HG03108 (cell line): Measurements from ENCODE around the gene RHO.
"Not testable (repeated sequence)": the region's sequence is repeated elsewhere in the genome, so short reads cannot be mapped to it uniquely, and the experiment has no call there.

Source experiments
- ATAC-seq: cut with Tn5 transposase; IDR thresholded peaks from one replicate; pipeline ENCODE4 v1.9.1; 2021; ENCODE audit warnings: moderate library complexity; ENCODE audit not compliant: unreplicated experiment

RHO gene

DNA sequence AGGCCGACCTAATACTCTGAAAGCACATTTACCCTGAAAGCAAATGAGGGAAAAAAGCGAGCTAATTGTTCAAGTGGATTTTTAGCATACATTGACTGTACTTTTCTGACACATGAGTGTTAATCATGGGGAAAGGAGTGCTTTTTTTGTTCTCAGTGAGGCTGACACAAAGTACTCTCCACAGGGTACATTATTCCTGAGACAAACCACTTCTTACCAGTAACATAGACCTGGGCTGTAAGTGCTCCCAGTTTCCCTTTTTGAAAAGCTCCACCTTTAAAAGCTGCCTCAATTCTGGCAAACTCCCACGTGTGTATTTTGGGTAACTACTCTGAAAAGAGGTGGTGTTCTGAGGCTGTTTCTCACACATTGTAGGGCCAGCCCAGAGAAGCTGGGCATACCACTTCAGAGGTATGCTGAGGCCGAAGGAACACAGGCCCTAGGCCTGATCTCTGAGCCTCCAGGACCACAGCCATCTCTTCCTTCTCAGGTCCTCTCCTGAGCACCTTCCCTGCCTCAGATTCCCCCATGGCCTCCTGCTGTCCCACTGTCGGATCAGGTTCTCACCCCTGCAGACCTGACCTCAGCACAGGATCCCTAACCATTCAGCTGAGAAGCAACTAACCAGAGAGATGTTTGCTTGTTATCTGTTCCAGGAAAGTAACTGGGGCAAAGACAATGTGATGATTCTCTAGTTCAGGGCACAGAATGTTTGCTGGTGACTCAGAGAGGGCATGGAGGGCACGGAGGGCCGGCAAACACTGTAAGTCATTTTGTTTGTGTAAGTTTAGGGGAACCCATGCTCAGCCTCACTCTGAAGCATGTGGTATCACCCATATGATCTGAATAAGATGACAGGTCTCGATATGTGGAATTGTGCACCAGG, 29.6 kb upstream of the RHO start:
- not testable (repeated sequence) for ATAC-seq

DNA sequence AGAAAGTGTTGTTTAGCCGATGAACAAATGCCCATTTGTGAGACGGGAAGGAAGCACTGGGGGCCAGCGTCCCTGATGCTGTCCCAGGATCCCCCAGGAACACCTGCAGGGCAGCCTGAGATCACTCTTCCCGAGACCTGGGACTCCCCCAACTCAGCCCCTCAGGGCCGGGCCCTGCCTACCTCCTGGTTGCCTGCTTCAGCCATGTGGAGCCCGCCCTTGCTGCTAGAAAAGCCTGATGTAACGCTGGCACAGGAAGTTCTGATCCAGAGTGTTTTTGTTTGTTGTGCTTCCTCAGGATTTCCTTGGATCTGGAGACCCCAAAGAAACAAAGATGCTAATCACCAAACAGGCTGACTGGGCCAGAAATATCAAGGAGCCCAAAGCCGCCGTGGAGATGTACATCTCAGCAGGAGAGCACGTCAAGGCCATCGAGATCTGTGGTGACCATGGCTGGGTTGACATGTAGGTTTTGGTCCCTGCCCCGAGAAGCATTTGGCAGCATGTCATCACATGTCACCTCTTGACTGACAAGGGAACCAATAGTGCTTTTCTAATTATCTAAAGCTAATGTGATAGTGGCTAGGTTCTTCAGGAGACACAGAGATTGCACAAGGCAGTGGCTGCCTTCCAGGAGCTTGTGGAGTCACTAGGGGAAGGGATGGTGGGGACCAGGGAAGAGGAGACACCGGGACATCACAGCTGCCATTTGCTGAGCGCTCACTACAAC, 28.7 kb upstream of the RHO start:
- ATAC-seq, result not testable (repeated sequence)

DNA sequence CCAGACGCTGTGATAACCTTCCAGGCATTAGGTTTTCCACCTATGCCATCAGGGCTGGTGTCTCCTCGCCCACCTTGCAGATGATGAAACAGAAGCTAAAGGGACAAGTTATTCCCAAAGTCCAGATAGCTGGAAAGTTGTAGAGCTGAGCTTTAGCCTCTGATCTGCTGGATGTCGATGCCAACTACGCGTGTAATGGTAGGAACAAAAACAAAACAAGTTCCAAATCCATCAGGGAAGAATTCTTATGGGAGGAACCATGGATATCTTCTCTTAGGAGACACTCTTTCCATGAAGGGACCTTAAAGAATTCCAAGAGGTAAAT, 28.1 kb upstream of the RHO start:
- ATAC-seq, result no peak

DNA sequence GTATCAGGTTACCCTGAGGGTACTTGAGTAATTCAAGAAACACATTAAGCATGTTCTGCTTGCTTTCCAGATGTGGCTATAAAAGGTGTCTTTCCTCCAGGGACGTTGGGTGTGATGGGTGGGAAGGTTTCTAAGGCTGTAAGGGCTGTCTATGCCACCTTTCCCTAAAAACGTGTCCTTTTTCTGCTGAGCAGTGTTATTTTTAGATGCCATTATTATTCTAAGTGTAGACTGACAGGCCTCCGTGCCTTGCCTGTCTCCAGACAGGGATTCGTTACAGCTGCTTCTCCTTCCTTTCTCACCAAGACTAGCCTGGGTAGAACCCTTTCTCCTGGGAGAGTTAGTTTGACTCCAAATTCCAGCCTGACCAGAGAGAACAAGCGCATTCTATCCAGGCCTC, 26.8 kb upstream of the RHO start:
- ATAC-seq, result no peak

DNA sequence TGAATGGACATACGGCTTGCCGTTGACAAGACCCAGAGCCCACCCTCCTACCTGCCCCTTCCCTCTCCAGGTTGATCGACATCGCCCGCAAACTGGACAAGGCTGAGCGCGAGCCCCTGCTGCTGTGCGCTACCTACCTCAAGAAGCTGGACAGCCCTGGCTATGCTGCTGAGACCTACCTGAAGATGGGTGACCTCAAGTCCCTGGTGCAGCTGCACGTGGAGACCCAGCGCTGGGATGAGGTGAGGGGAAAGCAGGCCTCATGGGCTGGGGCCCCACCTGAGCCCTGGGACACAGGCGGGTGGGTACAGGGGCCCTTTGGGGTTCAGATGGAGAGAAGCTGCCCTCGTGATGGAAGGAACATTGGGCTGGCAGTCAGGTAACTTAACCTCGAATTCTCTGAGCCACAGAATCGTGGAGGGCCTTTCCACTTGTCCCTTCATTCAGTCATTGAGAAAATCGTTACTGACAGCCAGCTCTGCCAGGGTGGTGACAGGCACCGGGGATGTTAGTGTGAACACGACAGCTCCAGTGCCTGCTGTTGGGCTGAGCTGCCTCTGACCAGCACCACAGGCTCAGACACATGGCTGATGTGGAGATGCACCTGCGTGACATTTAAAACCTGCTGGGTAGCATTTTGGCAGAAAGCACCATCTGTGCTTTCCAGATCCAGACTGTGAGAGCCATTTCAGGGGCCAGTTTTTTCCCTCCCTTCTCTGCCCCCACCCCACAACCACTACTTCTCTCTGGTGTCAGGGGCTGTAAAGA, 25.6 kb upstream of the RHO start:
- ATAC-seq, result no peak

DNA sequence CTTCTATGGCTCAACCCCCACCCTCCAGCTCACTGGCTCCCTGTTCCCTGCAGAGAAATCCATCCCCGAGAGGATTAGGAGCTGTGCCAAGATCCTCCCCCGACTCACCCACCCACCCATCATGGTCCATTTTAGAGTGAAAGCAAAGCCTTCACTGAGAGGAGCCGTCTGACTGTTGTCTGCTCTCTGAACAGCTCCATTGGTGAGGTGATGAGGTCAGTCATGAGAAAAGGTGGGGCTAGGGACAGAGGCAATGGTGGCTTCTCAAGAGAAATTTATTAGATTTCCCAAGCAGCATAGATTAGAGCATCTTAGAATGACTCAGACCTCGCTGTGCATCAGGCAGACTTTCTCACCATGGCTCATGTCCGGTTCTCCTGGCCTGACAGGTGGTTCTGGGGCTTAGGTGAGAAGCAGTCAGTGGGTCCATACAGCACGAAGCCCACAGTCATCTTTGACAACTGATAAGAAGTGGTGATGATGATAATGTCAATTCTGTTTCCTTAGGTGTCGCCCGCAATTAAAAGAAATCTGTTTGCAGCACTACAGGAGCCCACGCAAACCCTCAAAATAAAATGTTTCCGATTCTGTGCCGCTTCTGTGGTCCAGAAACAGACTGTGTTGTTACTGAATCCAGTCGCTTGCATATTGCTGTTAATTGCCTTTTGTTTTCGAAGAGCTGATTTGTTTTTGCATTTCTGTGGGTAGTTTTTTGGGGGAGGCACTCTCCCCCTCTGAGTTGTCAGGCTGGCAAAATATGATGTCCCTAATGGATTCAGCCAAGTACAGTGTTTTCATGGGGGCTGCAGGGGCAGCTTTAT, 24.8 kb upstream of the RHO start:
- no peak for ATAC-seq

DNA sequence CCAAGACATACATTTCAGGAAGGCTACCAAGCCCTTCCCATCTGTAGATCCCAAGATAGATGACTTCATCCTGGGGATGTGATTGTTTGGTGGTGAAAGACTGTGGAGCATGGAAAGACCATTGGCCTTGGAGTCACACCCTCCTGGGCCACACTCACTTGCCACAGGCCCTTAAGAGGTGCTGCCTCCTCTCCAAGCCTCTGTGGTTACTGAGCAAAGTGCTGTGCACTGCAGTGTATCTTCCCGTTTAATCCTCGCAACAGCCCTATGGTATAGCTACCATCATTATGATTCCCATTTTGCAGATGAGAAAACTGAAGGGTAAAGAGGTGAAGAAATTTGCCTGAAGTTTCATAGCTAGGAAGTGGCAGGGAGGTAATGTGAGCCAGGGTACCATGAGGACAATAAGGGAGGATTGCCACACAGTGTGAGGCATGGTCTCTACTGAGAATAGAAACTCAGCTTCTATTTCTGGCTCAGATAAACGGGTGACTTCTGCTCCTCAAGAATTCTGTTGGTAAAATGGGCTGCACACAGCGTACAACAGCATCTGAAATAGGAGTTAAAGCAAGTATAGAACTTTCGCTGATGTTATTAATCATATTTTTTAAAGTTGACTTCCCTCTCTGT, 23.9 kb upstream of the RHO start:
- ATAC-seq, result no peak

DNA sequence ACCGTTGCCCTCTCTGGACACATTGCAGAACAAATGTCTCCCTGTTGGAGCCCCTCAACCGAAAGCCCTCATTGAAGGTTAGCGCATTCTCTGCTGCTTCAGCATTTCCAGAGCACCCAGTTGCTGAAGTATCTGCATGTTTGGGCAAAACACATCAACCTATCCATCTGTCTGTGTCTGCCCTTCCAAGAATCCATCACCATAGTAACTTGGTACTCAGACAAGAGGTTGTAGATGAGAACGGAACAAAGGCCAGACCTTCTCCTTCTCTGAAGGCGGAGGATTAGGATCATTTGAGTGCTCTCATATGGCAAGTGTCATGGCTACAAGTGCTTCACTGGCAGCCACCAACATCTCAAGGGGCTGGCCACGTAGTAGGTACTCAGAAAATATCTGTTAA, 23.1 kb upstream of the RHO start:
- ATAC-seq, result no peak

DNA sequence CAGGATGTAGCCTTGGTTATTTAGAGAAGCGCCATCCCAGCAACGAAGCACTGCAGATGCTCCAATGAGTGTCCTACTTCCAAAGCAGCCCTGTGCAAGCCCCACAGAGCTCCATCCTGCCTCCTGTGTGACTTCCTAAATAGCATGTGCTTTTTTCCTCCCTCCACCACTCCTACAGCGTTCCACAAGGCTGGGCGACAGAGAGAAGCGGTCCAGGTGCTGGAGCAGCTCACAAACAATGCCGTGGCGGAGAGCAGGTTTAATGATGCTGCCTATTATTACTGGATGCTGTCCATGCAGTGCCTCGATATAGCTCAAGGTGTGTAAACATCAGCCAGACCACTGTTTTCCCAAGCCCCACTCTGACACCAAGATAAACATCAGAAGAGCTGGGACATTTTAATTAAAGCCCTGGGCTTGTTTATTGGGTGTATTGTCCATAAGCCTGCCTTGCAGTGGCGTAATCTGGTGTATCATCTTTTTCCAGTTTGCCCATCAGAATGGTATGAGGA, 22.2 kb upstream of the RHO start:
- no peak for ATAC-seq

DNA sequence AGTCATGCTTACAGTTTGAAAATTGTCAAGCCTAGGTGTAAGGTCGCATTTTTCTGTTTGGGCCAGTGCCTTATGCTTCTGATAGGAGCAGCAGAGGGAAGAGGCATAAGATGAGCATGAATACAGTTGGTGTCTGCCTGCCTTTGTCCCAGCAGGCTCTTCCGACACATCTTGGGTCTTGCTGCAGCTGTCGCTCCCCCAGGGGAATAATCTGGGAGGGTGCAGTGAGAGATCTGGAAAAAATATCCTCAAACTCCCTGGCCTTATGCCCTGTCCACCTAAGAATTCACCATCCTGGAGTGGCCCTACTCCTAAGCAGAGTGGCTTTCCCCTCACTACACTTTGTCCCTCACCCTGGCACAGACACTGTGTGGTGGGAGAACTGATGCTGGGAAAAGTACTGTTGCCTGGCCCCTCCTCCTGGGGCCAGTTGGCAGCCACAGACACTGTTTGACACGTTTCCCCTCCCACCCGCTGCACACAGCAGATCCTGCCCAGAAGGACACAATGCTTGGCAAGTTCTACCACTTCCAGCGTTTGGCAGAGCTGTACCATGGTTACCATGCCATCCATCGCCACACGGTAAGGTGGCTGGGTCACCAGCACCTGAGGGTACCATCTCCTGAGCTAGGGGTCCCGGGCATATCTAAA, 21.1 kb upstream of the RHO start:
- ATAC-seq, result no peak

DNA sequence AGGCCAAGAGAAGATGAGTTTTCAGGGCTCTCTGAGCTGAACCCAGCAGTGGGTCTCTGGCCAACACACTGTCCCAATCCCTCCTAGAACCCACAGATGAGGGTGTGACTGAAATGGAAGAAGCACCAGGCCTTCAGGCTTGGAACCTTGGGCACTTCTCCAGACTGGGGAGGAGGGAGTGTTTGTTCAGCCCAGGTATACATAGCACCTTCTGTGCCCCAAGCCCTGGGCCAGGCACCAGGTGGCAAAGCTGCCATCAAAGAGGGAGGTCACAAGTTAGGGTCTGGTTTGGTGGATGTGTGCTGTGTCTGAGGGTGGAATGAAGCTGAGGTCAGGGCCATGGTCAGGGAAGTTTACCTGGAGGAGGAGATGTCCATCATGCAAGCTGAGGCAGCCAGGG, 15.8 kb upstream of the RHO start:
- no peak for ATAC-seq

DNA sequence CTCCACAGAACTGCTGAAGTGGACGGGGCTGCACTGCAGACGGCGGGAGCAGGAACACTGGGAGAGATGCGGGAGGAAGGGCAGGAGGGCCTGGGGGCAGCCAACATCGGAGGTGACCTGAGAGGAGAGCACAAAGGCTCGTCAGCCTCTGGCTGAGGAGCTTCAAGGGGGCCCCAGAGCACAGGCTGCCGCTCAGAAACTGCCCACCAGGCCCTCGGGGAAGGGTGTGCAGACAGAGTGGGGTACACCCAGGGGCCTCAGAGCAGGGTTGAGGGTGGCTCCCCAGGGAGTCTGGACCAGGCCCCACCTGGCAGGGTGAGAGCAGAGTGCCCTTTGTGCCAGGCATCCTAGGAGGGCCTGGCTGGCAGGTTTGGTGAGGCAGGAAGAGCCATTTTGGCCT, 14.7 kb upstream of the RHO start:
- ATAC-seq, result no peak

DNA sequence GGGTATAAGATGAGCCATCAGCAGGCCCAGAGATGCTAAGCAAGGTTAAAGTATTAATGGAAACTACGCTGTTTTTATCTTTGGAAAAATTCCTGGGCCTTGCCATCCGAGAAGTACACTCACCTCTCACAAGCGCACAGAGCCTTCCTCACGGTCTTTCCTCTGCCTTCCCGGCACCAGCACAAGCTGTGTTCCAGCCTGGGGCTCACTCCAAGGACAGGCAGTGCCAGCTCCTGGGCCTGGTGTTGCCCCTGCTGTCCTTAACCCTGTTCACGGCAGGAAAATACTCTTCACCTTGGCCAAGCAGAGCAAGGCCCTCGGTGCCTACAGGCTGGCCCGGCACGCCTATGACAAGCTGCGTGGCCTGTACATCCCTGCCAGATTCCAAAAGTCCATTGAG, 14.3 kb upstream of the RHO start:
- no peak for ATAC-seq

DNA sequence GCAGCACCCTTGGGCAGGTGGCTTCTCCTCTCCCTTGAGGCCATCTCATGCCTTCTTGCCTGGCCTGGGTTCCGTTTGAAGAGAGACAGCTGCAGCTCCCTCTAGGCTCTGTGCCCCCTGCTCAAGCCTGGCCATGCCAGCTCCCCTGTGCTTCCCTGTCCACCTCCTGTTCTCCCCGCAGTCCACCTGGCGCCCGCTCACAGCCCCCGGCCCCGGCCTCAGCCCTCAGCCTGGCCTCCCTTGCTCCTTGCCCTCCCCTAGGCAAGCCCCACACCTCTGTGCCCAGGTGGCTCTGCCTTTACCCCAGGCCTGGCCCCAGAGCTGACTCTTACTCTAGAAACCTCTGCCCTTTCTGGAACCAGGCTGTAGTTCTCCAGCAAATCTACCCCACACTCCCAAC, 13.9 kb upstream of the RHO start:
- ATAC-seq, result no peak

DNA sequence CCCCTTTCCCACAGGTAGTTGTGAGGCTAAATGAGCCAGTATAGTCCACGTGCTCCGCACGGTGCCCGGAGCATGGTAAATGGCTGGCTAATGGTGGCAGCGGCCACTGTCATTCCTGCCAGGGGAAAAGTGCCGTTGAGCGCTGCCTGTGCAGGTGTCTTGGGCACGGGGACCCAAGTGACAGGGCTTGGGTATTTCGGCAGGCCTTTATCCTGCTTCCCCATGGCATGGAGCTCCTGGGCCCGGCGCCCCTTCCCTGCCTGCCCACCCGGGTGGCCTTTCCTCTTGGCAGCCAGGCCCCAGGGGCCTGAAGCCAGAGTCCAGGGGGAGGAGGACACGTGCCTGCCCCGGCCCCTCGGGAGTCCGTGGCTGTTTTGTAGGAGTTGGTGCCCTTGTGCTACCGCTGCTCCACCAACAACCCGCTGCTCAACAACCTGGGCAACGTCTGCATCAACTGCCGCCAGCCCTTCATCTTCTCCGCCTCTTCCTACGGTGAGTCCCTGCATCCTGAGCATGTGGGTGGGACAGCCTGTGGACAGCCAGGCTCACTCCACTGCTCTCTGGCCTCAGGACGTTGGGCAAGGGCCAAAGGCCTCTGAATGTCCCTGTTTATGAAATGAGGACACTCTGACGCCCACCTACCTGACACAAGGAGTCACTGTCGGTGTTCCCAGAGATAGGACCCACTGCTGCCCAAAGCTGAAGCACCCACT, 13.2 kb upstream of the RHO start:
- ATAC-seq, result not testable (repeated sequence)

DNA sequence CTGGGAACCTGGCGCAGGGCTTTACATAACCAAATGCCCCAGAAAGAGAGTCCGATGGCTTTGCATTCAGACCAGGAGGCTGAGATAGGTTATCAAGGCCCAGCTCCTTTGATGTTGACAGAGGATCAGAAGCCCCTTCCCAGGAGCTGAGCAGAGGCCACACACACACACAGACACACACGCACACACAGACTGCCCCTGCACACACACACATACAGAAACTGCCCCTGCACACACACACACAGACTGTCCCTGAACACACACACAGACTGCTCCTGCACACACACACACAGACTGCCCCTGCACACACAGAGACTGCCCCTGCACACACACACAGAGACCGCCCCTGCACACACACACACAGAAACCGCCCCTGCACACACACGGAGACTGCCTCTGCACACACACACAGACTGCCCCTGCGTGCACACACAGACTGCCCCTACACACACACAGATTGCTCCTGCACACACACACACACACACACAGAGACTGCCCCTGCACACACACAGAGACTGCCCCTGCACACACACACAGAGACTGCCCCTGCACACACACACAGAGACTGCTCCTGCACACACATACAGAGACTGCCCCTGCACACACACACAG, 12.5 kb upstream of the RHO start:
- ATAC-seq, result not testable (repeated sequence)

DNA sequence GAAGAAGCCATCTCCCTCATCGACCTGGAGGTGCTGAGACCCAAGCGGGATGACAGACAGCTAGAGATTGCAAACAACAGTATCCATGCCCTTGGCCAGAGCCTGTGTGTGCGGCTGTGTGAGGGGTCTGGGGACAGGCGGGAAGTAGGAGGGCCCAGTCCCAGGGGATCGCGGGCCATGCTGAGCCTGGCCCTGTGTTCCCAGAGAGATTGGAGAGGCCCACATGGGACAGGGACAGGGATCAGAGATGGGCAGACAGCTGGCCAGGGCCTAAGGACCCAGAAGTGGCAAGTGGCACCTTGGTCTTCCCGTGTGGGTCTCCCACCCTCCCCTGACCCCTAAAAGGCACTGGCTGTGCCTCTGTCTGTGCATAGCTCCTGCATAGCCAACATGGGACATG, 10.9 kb upstream of the RHO start:
- no peak for ATAC-seq

DNA sequence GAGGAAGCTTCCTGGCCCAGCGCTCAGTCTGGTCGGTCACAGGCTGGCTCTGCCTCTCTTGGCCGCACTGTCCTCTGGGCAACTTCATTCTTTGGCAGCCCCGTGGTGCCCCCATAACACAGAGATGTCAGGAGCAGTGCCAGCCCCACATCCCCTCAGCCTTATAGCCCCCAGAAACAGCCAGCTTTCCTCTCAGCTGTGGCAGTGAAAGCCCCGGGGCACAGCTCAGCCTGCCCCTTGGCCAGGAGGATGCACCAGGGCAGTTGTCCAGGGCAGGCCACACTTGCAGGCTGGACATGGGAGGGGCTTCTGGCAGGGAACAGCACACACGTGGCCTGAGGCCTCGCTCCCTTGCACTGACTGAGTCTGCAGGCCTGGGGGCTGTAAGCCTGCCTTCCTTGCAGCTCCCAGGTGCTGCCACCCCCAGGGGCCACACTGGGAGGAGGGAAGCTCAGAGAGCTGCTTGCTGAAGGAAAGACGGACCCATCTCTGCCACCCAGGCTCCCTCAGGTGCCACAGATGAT, 10.3 kb upstream of the RHO start:
- ATAC-seq, result no peak
